ENCODE results near the gene ITPR2.

DNA sequence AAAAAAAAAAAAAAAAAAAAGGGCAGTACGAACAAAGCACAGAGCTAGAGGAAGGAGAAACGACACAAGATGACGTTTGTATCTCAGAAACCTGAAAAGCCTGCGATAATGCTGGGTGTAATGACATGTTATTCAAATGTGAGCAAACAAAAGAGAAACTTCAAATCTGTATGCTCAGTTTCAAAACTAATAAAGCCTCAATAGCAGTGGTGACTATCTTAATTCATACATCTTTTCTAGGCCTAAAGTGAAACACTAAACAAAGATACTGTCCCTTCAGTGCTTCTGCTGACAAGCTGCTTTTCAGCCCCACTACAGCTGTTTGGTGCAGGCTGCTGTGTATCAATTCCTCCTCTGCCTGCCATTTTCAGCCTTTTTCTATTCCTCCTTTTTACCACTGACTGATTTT, 15.8 kb downstream of the ITPR2 start:
- TF ChIP-seq POLR2AphosphoS5 (IDR thresholded peaks at IDR 0.05; ENCODE audit: low read depth, low read length) (no peak), TAF1 (IDR thresholded peaks at IDR 0.05; ENCODE audit: borderline replicate concordance, insufficient read depth, low read length) (no peak), SIN3A (IDR thresholded peaks at IDR 0.05; ENCODE audit: borderline replicate concordance, insufficient read depth, low read length) (no peak), FOXP2 (optimal IDR thresholded peaks at IDR 0.05; ENCODE audit: borderline replicate concordance, extremely low read depth, extremely low read length, insufficient read depth) (no peak)
- TF ChIP-seq, protein P1, sequence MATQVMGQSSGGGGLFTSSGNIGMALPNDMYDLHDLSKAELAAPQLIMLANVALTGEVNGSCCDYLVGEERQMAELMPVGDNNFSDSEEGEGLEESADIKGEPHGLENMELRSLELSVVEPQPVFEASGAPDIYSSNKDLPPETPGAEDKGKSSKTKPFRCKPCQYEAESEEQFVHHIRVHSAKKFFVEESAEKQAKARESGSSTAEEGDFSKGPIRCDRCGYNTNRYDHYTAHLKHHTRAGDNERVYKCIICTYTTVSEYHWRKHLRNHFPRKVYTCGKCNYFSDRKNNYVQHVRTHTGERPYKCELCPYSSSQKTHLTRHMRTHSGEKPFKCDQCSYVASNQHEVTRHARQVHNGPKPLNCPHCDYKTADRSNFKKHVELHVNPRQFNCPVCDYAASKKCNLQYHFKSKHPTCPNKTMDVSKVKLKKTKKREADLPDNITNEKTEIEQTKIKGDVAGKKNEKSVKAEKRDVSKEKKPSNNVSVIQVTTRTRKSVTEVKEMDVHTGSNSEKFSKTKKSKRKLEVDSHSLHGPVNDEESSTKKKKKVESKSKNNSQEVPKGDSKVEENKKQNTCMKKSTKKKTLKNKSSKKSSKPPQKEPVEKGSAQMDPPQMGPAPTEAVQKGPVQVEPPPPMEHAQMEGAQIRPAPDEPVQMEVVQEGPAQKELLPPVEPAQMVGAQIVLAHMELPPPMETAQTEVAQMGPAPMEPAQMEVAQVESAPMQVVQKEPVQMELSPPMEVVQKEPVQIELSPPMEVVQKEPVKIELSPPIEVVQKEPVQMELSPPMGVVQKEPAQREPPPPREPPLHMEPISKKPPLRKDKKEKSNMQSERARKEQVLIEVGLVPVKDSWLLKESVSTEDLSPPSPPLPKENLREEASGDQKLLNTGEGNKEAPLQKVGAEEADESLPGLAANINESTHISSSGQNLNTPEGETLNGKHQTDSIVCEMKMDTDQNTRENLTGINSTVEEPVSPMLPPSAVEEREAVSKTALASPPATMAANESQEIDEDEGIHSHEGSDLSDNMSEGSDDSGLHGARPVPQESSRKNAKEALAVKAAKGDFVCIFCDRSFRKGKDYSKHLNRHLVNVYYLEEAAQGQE (IDR thresholded peaks at IDR 0.05; ENCODE audit: insufficient read depth in 1 of 2, low read depth in 2 of 2, low read length in 2 of 2), result no peak

All from PFSK-1 (cell line).